Hepatocyte (in vitro differentiated cells): ENCODE measurements around the gene LMOD3. TPM values are rescaled to one million over a fixed set of nuclear protein-coding genes. Genes with fewer than 3 reads are reported as not detected.
A peak's percentile ranks its signal among the peaks of the same experiment; 100 is the strongest.

ENCODE experiments used
- DNase-seq: peaks from one replicate; pipeline ENCODE4 v3.0.0-alpha.2; 2016; ENCODE audit warnings: low spot score
- H2AFZ ChIP-seq: fragments of 200-600 bp; sonication (generic); 2 replicates; pipeline ENCODE4 v1.6.0; 2016; ENCODE audit warnings: antibody characterized with exemption, mild to moderate bottlenecking
- H3K27ac ChIP-seq: fragments of 200-600 bp; sonication (generic); 2 replicates; pipeline ENCODE4 v1.5.1; 2016; ENCODE audit warnings: mild to moderate bottlenecking
- H3K27me3 ChIP-seq: fragments of 200-600 bp; sonication (generic); 2 replicates; pipeline ENCODE4 v1.6.1; 2016
- H3K36me3 ChIP-seq: fragments of 200-600 bp; sonication (generic); replicated peaks from 2 replicates; pipeline ENCODE4 v1.5.1; 2016; ENCODE audit warnings: low read depth; ENCODE audit not compliant: insufficient read depth
- H3K4me1 ChIP-seq: fragments of 200-600 bp; sonication (generic); 2 replicates; pipeline ENCODE4 v1.5.1; 2016; ENCODE audit warnings: mild to moderate bottlenecking, moderate library complexity; ENCODE audit not compliant: insufficient read depth
- H3K4me2 ChIP-seq: fragments of 200-600 bp; sonication (generic); 2 replicates; pipeline ENCODE4 v1.6.0; 2016
- H3K4me3 ChIP-seq: fragments of 200-600 bp; sonication (generic); 2 replicates; pipeline ENCODE4 v1.5.1; 2016; ENCODE audit warnings: mild to moderate bottlenecking
- H3K79me2 ChIP-seq: fragments of 200-600 bp; sonication (generic); 2 replicates; pipeline ENCODE4 v1.6.0; 2017; ENCODE audit warnings: mild to moderate bottlenecking
- H3K9me2 ChIP-seq: fragments of 200-600 bp; sonication (generic); replicated peaks from 2 replicates; pipeline ENCODE4 v1.6.0; 2017; ENCODE audit warnings: mild to moderate bottlenecking; ENCODE audit not compliant: insufficient read depth
- H3K9me3 ChIP-seq: fragments of 200-600 bp; sonication (generic); 2 replicates; pipeline ENCODE4 v1.5.1; 2016; ENCODE audit warnings: low read depth, mild to moderate bottlenecking
- H4K20me1 ChIP-seq: fragments of 200-600 bp; sonication (generic); 2 replicates; pipeline ENCODE4 v1.6.0; 2016; ENCODE audit warnings: mild to moderate bottlenecking; ENCODE audit not compliant: insufficient read depth, poor library complexity, severe bottlenecking
- CTCF ChIP-seq: fragments of 200-600 bp; sonication (generic); IDR thresholded peaks from 2 replicates; pipeline ENCODE4 v1.5.1; 2016; ENCODE audit warnings: antibody characterized with exemption, mild to moderate bottlenecking; ENCODE audit not compliant: poor library complexity
- EZH2 ChIP-seq: fragments of 200-600 bp; sonication (generic); IDR thresholded peaks from 2 replicates; pipeline ENCODE4 v1.6.1; 2016; ENCODE audit warnings: antibody characterized with exemption, mild to moderate bottlenecking, borderline replicate concordance
- EZH2phosphoT487 ChIP-seq: fragments of 200-600 bp; sonication (generic); IDR thresholded peaks from one replicate; pipeline ENCODE4 v1.6.1; 2018; ENCODE audit warnings: antibody characterized with exemption, mild to moderate bottlenecking, low read depth, moderate library complexity; ENCODE audit not compliant: unreplicated experiment, severe bottlenecking
- WGBS: methylation state at CpG from one replicate; pipeline ENCODE4 v1.1.6; 2016; ENCODE audit warnings: low lambda C conversion rate; ENCODE audit errors: missing lambda C conversion rate; 5-methylcytosine and 5-hydroxymethylcytosine counted together
- polyA plus RNA-seq: library from polyadenylated mRNA; unstranded; fragments of >200 nt; fragmentation: Nextera tagmentation; extraction: Ambion mirVana; gene quantifications from 2 replicates; pipeline ENCODE4 v1.2.1, GENCODE V29; 2016
- total RNA-seq: library from RNA; depleted of rRNA; stranded (reverse); fragments of >200 nt; gene quantifications from 2 replicates; pipeline ENCODE4 v1.2.3, GENCODE V29; 2014

Gene LMOD3
- total and polyA plus RNA-seq, 2 experiments from 2014 or later, result not detected

DNA sequence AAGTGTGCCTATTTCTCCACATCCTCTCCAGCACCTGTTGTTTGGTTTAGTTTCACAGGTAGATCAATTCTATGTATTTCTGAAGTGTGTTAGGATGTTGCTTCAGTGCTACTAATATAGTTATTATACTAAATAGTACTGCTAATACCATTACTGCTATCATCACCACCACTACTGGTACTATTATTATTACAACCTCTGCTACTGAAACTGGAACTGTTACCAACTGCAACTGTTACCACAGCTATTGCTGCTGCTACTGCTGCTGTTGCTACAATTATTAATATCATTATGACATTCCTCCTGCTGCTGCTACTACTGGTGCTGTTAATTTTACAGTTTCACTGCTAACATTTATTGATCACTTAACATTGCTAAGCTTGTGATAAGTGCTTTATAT is 8.3 kb upstream of the LMOD3 start:
- no peaks in the 10 kb centered on the region for H3K79me2 ChIP-seq
- no peaks in the 10 kb centered on the region for H4K20me1 ChIP-seq
- H3K4me3 ChIP-seq, result no peak overlapping the region
- no peak overlapping the region for H3K4me2 ChIP-seq
- H3K9me3 ChIP-seq, result no peaks in the 10 kb centered on the region
- no peaks in the 10 kb centered on the region for H3K36me3 ChIP-seq
- no peaks in the 10 kb centered on the region for H3K4me1 ChIP-seq
- H3K9me2 ChIP-seq, result no peaks in the 10 kb centered on the region
- TF ChIP-seq EZH2phosphoT487 (no peak), CTCF (no peak), EZH2 (no peak)
- no peak for DNase-seq
- no peak overlapping the region for H3K27ac ChIP-seq
- H3K27me3 ChIP-seq, result no peaks in the 10 kb centered on the region
- H2AFZ ChIP-seq, result no peak overlapping the region

- no peak for DNase-seq
- no peak overlapping the region for H3K27ac ChIP-seq
- no peak overlapping the region for H2AFZ ChIP-seq
- H3K4me2 ChIP-seq, result no peak overlapping the region
- H4K20me1 ChIP-seq, result no peaks in the 10 kb centered on the region
- no peaks in the 10 kb centered on the region for H3K27me3 ChIP-seq
- no peaks in the 10 kb centered on the region for H3K36me3 ChIP-seq
- H3K4me1 ChIP-seq, result no peaks in the 10 kb centered on the region
- no peaks in the 10 kb centered on the region for H3K79me2 ChIP-seq
- WGBS, result 36% methylated on average over 1 of the region's 1 CpG
- H3K9me2 ChIP-seq, result no peaks in the 10 kb centered on the region
- no peaks in the 10 kb centered on the region for H3K9me3 ChIP-seq
- TF ChIP-seq EZH2phosphoT487 (no peak), CTCF (no peak), EZH2 (no peak)
- H3K4me3 ChIP-seq, result no peak overlapping the region
These were observed 7.1 kb upstream of the LMOD3 start for GRCh38 chr3:69129531-69129930.

DNA sequence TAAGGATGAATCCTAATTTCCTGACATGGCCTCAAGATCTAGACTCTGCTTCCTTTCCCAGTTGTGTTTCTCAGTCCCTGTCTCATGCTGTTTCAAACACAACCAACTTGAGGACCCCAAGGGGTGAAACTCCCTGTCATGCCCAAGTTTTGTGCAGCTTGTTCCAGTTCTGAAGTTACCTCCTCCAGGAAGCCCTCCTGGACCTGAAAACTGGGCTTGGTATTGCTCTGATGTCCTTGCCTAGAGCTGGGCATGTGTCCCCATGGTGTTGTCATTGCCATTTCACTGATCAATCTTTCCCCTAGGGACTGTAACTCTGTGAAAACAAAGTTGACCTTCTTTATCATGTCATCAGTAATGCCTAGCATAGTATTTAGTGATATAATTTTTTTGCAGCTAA is 6.1 kb upstream of the LMOD3 start:
- H3K27me3 ChIP-seq, result no peaks in the 10 kb centered on the region
- no peaks in the 10 kb centered on the region for H4K20me1 ChIP-seq
- H3K4me2 ChIP-seq, result no peak overlapping the region
- no peaks in the 10 kb centered on the region for H3K79me2 ChIP-seq
- H3K4me3 ChIP-seq, result no peak overlapping the region
- no peak overlapping the region for H3K27ac ChIP-seq
- DNase-seq, result no peak
- no peak for TF ChIP-seq CTCF
- no peak for TF ChIP-seq EZH2phosphoT487
- no peak for TF ChIP-seq EZH2
- no peaks in the 10 kb centered on the region for H3K36me3 ChIP-seq
- H3K9me3 ChIP-seq, result no peaks in the 10 kb centered on the region
- no peaks in the 10 kb centered on the region for H3K4me1 ChIP-seq
- no peaks in the 10 kb centered on the region for H3K9me2 ChIP-seq
- no peak overlapping the region for H2AFZ ChIP-seq

- no peaks in the 10 kb centered on the region for H4K20me1 ChIP-seq
- H2AFZ ChIP-seq, result no peak overlapping the region
- DNase-seq, result peak; percentile 31
- H3K36me3 ChIP-seq, result no peaks in the 10 kb centered on the region
- TF ChIP-seq CTCF (no peak), EZH2phosphoT487 (no peak), EZH2 (no peak)
- H3K79me2 ChIP-seq, result no peaks in the 10 kb centered on the region
- no peak overlapping the region for H3K27ac ChIP-seq
- no peaks in the 10 kb centered on the region for H3K4me1 ChIP-seq
- H3K9me3 ChIP-seq, result no peaks in the 10 kb centered on the region
- no peaks in the 10 kb centered on the region for H3K9me2 ChIP-seq
- no peak overlapping the region for H3K4me2 ChIP-seq
- 77% methylated on average over 2 of the region's 2 CpGs for WGBS
- no peaks in the 10 kb centered on the region for H3K27me3 ChIP-seq
- H3K4me3 ChIP-seq, result no peak overlapping the region
These were observed 4.6 kb upstream of the LMOD3 start for GRCh38 chr3:69126999-69127398.
